HG02623 (cell line): Measurements from ENCODE around the gene PTPRT.

Source experiments
- ATAC-seq: cut with Tn5 transposase; IDR thresholded peaks from one replicate; pipeline ENCODE4 v1.9.1; 2021; ENCODE audit warnings: moderate library complexity; ENCODE audit not compliant: unreplicated experiment

Gene PTPRT

GRCh38 chr20:42649748-42650147 lies 540.0 kb downstream of the PTPRT start:
- no peak for ATAC-seq

DNA sequence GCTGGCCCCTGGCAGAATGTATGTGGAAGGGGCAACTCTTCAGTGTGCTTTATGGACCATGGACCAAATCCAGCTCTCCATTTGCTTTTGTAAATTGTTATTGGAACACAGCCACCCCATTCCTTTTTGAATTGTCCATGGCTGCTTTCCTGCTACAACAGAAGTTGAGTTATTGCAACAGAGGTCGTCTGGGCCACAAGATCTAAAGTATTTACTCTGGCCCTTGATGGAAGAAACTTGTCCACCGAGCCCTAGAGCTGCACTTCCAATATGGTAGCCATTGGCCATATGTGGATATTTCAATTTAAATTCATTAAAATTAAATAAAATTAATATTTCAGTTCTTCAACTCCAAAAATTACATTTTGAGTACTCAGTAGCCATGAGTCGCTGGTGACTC lies 543.5 kb downstream of the PTPRT start:
- ATAC-seq, result no peak

- no peak for ATAC-seq
These were observed 547.8 kb downstream of the PTPRT start for GRCh38 chr20:42641886-42642285.

DNA sequence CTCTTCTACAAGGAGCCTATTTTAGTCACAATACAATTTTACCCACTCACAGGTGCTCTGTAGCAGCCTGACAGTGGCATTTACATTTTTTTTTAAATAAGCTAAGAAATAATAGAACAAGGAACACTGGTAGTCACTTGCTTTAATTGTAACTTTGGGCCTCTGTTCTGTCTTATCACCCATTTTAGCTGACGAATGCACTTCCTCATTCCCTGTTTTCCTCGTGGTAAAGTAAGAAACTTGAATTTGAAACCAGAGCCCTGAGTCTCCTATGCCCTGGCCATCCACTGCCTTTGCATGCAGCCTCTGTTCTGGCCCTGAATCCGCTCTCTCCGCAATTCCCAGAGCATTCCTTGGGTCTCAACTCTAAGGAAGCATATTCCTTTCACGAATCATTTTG lies 550.6 kb downstream of the PTPRT start:
- no peak for ATAC-seq

DNA sequence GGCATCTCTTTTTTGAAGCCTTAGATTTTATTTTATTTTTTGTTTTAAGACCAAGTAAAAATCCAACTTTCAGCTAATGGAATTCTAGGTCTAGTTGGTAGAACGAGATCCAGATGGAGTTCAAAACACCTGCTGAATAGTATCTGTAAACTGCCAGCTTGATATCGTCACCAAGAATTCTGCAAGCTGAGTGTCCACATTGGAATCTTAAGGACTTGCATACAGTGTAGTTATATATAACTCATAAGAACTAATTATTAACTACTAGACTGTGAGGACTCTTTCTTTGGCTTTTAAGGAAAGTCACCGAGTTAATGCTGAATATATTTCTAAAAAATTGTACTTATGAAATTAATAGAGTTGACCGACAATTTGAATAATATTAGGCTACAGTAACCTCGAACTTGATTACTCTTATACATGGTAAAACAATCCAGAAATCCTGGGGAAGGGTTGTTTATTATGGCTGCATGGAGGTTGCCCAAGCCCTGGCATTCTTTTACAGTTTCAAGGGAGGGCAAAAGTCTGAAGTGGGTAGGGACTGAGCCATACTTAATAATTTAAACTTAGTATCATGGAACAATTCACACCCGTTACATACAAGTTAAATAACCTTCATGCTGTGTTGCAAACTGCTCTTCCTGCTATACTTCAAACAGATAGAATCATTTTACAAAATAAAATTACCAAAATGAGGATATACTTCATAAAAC lies 553.9 kb downstream of the PTPRT start:
- no peak for ATAC-seq

GRCh38 chr20:42634156-42634555 lies 555.5 kb downstream of the PTPRT start:
- no peak for ATAC-seq

- no peak for ATAC-seq
These were observed 561.0 kb downstream of the PTPRT start for GRCh38 chr20:42628683-42629082.

DNA sequence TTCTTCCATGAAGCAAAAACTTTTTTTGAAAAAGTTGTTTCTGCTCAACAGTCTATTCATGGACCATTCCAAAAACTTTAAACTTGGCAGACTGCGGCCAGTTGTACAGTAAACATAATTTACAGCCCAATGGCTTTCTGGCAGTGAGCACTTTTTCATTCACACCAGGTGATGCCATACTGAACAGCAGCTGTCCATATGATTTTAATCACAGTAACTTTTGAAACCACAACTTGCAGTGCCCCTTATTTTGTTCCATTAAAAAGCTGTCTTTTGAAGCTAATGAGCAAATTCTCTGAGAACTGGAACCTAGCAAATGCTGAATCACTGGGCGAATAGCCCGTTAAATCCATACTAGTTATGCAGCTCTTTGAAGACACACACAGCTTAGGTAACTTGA lies 576.6 kb downstream of the PTPRT start:
- ATAC-seq, result no peak

DNA sequence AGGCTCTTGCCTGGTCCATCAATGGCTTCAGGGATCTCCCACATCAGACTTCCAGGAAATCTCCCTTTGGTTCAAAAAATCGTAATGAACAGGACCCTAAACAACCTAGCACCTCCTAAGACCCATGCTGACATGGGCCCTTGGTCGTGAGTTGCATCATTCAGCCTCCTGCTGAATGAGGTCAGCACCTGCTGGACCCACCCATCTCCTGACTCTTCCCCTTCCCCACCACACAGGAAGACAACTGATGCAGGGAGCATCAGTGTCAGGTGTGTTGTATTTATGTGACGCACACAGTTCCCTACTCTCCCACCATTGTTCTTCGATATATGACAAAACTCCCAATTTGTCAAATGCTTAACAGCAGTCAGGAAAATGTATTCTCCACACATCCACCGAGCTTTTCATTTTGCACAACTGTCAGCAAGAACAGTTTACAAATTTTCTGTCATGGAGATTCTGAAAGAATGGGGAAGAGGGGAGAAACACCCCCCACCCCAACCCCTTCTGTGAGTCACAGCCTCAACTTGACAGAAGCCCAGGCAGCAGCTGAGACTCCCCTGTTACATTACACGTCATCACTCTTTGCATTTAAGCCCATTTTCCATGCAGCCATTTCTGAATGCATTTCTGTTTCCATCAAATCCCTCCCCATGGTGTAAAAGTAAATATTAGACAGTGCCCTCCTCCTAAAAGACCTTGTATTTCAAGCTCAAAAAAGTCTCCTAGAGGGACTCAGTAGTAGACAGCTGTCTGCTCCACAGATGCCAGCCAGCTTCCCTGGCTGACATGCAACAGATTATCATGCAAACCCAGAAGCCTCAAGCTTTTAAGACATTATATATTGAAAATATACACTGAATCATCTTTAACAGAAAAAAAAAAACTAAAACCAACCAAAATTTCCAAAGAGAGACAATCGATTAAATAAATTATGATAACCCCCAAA lies 577.5 kb downstream of the PTPRT start:
- no peak for ATAC-seq

DNA sequence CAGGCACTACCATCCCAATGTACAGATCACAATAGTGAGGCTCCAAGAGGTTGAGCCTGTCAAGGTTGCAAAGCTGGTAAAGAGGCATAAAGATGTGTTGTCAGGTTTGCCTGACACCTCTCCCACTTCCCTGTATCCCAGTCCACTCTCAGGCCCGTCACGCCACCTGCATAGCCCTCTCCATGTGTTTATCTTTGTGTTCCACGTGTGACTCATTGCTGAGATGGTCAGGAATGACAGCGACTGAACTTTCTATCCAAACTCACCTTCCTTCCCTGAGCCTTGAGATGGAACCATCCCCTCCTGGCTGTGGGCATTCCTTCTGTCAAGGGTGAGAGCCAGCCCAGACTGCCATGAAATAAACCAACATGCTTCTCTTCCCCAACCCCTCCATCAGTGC lies 578.3 kb downstream of the PTPRT start:
- ATAC-seq, result no peak

DNA sequence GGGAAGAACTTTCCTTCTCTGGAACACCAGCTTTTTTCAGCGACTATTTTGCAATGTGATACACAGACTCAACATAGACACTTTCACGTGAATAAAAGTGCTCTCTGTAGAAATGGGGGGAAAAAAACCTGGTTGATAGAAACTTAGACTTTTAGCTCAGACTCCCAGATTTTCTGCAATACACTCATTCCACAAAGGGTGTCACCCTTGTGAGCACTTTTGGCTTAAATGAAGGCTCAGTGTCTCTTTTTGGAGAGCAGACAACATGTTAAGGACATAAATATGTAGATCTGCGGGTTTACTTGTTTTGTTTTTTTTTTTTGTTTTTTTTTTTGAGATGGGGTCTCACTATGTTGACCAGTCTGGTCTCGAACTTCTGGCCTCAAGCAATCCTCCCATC lies 579.6 kb downstream of the PTPRT start:
- no peak for ATAC-seq

DNA sequence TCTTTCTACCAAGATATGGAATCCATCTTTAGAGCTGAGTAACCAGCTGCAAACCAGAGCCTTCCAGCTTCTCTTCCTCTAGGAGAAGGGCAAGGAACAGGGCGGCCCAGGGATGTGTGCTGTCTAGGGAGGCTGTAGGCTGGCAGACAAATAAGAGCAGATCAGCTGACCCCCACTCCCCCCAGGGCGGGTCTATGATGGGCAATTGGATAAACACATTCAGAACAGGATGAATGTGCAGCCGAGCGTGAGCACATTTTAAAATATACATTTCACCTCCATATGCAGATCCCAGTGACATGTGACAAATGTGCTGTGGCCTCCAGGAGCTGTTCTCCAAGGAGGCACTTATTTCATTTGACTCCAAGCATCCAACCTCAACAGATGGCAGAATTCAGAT lies 580.1 kb downstream of the PTPRT start:
- no peak for ATAC-seq

GRCh38 chr20:42604998-42605956 lies 584.4 kb downstream of the PTPRT start:
- no peak for ATAC-seq

DNA sequence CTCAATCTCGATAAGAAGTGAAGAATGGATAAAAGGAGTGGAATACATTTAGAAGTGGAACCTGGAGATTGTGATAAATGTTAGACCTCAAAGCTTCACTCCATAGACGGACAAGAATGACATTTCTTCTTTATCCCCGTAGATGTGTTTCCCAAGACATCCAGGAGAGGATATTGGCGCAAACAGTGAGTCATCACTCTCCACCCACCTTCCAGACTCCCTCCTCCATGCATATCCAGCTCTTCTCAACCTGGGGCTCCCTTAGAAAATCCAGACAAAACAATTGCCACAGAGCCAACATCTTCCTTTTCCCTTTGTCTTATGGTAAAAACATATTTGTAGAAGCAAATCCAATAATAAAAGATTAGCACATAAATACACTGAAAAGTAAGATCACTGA lies 586.1 kb downstream of the PTPRT start:
- ATAC-seq, result no peak

GRCh38 chr20:42598581-42598980 lies 591.1 kb downstream of the PTPRT start:
- no peak for ATAC-seq

- ATAC-seq, result no peak
These were observed 594.1 kb downstream of the PTPRT start for GRCh38 chr20:42595625-42596024.

DNA sequence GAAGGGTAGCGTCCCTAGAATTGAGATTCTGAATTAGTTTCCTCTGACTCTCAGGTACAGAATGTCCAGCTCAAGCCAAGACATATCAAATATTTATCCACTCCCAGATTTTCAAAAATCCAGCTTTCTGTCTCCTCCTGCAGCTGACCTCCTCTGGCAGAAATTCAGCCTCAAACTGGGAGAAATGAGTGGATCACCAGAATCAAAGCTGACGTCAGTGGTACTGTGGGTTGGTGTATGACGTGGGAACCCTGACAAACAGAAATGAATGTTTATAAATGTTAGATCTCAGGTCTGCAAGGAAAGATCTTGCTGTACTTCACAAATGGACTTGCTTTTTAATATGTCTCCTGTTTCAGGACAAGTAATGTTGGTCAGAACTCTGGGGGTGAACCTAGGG lies 595.0 kb downstream of the PTPRT start:
- no peak for ATAC-seq

GRCh38 chr20:42594011-42594410 lies 595.7 kb downstream of the PTPRT start:
- no peak for ATAC-seq

DNA sequence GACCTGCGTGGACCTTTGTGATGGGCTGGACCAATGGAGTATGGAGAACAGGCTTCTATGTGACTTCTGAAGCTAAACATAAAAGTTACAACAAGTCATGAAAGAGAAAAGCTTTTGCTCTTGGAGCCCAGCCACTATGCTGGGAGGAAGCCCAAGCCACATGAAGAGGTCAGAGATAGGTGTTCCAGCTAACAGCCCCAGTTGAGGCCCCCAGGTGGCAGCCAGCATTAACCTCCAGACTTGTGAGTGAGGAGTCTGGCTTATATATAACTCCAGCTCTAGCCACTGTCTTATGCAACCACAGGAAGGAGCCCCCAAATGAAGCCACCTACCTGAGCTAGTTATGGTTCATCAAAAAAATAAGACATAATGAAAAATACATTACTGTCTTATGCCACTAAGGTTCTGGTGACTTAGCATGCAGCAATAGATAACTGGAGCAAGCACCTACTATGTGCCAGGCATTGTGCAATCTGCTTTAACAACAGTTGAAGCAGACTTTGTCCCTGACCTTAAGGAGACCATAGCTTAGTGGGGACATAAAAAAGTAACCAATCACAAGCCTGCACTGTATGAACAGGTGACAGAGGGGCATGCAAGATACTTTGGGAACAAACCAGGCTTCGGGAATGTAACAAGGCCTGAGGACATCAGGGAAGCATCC lies 599.6 kb downstream of the PTPRT start:
- ATAC-seq, result no peak

GRCh38 chr20:42588847-42589246 lies 600.9 kb downstream of the PTPRT start:
- ATAC-seq, result no peak

DNA sequence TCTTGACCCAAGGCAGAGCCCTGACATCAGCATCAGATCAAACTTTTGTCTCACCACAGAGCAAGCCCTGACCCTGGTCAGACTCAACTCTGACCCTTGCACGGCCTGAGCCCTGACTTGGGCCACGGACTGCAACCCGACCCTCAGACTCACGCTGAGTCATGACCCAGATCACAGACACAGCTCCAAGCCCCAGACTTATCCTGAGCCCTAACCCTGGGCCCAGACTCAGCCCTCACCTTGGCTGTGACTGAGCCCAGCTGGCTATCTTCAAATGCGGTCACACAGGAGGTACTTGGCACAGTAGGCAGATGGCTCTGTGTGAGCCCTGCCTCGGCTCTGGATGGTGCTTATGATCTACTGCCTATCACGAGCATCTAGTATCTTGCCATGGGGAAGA lies 602.3 kb downstream of the PTPRT start:
- no peak for ATAC-seq
